Neural cell (in vitro differentiated cells): ENCODE measurements around the gene FRY.

ENCODE experiments used
- CTCF ChIP-seq: fragments of 450-650 bp; IDR thresholded peaks from 2 replicates; pipeline ENCODE4 v1.5.1; 2014; ENCODE audit warnings: antibody characterized with exemption, mild to moderate bottlenecking, moderate library complexity; ENCODE audit not compliant: poor library complexity, severe bottlenecking
- EZH2 ChIP-seq: fragments of 200-600, 300-800 bp; shearing (Covaris generic), sonication (generic); IDR thresholded peaks from 2 replicates; pipeline ENCODE4 v1.6.1; 2014; ENCODE audit warnings: antibody characterized with exemption, low read length, borderline replicate concordance, mild to moderate bottlenecking; ENCODE audit not compliant: insufficient read depth, poor library complexity, severe bottlenecking
- MXI1 ChIP-seq: fragments of 450-650 bp; conservative IDR thresholded peaks from 2 replicates; pipeline ENCODE4 v1.6.1; 2014; ENCODE audit warnings: antibody characterized with exemption, mild to moderate bottlenecking; ENCODE audit not compliant: poor library complexity, severe bottlenecking

GRCh38 chr13:32150794-32151193, 119.2 kb downstream of the FRY start:
- no peak for TF ChIP-seq EZH2
- TF ChIP-seq CTCF = no peak
- no peak for TF ChIP-seq MXI1
